Measurements from ENCODE around the gene AIFM3.

The AIFM3 gene

DNA sequence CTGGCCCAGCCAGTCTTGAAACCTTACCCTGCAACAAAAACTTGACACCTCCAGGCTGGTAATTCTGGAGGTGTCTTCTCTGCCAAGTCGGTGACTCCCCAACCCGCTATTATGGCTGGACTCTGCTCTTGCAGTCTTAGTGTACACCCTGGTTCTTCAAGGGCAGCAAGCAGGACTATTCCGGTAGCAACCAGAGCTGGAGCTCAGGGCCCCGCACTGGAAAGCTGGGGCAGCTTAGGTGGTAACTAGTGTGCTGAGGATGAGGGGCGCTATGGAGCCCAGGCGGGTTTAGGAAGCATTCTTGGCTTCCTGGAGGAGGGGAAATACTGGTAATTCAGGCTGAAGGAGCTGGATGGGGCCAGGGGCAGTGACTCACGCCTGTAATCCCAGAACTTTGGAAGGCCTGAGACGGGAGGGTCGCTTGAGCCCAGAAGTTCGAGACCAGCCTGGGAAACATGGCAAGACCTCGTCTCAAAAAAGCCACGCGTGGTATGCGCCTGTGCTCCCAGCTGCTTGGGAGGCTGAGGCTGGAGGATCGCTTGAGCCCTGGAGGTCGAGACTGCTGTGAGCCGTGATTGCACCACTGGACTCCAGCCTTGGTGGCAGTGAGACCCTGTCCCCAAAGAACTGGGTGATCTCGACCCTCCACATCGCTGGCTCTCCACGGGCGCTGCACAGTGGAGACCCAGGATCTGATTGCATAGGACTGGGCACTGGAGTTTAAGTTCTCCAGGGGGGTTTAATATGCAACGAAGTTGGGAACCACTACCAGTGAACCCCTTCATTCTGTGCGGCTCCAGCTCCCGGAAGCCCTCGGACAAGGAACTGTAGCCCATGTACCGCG, 10.6 kb upstream of the AIFM3 start:
- in situ Hi-C loops (cut with MboI; ENCODE audit: low pct_unique_long_range_greater_than_20kb, low sequenced_read_pairs) = no loop called here
- DNase-seq = peak; percentile 77

DNA sequence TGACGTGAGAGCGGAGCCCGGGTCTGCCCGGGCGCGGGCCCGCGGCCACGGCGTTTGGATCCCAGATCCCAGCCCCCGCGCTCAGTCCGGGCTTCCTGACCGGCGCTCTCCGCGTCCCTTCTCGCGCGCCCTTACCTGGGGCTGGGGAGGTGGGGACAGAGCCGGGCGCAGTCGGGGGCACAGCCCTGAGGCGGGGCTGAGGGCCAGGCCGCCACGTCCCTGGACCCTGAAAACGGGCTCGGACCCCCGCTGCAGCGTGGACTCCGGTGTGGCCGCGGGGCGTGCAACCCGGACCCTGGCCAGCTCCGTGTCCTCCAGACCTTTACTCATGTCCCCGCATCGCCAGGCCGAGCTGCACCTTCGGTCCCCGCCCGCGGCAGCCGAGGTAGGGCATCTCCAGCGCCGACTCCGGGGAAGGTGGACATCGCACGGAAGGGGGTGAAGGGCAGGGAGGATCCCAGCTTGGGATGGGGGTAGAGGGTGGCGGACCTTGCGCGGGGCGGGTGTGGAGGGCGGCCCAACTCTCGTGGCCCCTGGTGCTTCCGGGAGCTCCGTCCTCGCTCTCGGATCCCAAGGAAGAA, 9.9 kb upstream of the AIFM3 start:
- in situ Hi-C loops (cut with MboI; ENCODE audit: low pct_unique_long_range_greater_than_20kb, low sequenced_read_pairs) = no loop called here
- DNase-seq = peak; percentile 19

DNA sequence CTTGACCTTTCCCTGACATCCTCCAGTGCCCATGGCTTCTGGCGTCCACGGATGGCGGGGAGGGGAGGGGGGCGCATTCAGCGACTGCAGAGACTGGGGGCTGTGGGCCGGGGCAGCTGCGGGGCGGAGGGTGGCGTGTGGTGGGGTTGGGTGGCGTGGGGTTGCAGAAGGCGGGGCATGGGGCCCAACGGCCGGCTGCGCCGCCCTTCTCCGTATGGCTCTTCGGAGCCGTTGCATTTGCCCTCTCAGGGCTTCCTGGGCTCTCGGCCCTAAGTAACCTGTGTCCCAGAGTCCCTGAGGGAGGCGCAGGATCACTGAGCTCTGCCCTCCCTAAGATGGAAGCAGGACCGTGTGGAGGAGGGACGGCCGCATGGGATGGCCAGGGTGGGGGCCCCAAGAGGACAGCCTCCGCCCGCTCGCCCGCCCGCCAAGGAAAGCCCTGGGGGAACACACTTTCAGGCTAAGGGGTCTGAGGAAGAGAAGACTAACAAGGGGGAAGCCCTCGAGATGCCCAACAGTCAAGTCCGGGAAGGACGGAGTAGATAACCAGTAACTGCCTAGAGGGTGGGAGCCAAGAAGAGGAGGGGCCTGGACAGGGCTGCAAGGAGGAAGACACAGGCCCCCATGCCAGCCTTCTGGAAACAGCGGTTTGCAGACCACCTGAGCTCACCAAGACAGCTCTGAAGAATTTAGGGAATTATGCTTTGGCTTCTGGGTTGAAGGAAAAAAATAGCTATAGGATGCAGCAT, 9.2 kb upstream of the AIFM3 start:
- in situ Hi-C loops (cut with MboI; ENCODE audit: low pct_unique_long_range_greater_than_20kb, low sequenced_read_pairs) = no loop called here
- peak; percentile 57 for DNase-seq

DNA sequence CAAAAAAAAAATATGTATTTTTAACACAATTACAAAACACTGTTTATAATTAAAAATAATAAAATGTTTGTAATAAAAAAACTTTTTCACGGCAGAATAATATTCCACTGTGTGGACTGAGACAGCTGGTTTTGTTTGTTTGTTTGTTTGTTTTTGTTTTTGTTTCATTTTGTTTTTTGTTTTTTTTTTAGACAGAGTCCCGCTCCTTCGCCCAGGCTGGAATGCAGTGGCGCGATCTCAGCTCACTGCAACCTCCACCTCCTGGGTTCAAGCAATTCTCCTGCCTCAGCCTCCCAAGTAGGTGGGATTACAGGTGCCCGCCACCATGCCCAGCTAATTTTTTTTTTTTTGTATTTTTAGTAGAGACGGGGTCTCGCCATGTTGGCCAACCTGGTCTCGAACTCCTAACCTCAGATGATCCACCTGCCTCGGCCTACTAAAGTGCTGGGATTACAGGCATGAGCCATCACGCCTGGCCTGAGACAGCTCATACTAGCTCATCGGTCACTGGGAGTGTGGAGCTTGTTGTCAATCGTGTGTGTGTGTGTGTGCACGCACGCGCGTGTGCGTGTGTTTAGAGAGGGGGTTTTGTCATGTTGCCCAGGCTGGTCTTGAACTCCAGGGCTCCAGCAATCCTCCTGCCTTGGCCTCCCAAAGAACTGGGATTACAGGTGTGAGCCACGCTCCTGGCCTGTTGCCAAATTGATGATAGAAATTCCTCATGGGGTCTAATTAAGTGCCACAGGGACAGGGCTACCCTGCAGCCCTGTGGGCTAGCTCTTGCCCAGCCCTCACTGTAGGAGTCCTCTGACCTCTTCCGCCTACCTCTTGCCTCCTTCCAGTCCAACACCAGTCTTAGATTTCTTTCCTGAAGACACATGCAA, 7.2 kb upstream of the AIFM3 start:
- in situ Hi-C loops (cut with MboI; ENCODE audit: low pct_unique_long_range_greater_than_20kb, low sequenced_read_pairs) = no loop called here
- DNase-seq = no peak

DNA sequence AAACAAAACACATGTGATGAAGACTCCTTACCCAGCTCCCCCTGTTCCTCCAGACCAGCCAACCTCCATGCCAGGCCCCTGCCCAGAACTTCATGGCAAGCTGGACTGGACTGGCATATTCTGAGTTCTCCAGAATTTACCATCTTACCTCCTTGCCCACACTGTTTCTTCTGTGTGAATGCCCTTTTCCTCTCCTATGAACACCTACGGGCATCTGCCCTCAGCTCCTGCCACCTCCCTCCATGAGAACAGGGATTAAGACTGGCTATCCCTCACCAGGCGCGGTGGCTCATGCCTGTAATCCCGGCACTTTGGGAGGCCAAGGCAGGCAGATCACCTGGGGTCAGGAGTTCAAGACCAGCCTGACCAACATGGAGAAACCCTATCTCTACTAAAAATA, 6.4 kb upstream of the AIFM3 start:
- no peak for DNase-seq
- in situ Hi-C loops (cut with MboI; ENCODE audit: low pct_unique_long_range_greater_than_20kb, low sequenced_read_pairs) = no loop called here

DNA sequence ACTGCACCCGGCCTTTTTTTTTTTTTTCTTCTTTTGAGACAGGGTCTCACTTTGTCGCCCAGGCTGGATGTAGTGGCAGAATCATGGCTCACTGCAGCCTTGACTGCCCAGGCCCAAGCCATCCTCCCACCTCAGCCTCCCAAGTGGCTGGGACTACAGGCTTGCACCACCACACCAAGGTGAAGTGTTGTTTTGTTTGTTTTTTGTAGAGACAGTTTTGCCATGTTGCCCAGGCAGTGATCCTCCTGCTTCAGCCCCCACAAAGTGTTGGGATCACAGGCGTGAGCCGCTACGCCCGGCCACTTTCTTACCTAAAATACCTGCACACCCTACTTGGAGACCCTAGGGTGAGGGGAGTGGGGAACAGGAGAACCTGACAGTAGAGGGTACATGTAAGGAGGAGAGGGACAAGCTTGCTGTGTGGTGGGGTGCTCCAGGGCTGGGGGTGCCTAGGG, 4.5 kb upstream of the AIFM3 start:
- DNase-seq = no peak
- in situ Hi-C loops (cut with MboI; ENCODE audit: low pct_unique_long_range_greater_than_20kb, low sequenced_read_pairs) = no loop called here

DNA sequence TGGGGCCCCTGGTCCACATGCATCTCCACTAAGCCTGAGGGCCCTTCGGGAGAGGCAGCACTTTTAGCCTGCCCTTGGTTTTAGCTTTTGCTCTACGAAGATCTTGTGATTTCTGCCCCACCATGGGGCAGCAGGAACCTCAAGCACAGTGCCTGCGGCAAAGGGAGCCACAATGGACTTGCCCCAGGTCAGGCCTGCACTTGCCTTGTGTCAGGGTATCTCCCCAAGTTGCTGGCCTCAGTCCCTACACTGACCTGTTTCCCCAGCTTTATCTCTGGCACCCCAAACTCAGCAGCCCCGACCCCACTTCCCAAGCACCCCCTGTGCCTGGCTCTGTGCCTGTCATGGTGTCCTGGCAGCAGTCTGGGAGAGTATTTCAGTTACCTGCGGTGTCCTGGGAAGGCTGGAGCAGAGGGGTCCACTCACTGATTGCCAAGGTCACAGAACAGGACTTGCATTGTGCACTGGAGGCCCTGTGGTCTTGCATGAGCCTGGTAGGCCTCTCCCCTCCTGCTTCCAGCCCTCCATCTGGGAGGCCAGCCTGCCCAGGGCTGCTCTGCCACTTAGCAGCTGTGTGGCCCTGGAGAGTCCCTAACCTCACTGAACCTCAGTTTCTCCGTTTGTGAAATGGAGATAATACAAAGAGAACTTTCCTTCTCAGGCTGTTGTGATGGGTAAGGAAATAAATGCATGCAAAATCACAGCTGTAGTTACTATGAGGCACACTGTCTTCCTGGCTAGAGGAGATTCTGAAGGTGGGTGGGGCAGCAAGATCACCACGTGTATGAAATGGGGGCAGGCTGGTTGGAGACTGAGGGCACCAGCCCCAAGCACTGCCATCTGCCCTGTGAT, 3.6 kb upstream of the AIFM3 start:
- in situ Hi-C loops (cut with MboI; ENCODE audit: low pct_unique_long_range_greater_than_20kb, low sequenced_read_pairs) = no loop called here
- no peak for DNase-seq

DNA sequence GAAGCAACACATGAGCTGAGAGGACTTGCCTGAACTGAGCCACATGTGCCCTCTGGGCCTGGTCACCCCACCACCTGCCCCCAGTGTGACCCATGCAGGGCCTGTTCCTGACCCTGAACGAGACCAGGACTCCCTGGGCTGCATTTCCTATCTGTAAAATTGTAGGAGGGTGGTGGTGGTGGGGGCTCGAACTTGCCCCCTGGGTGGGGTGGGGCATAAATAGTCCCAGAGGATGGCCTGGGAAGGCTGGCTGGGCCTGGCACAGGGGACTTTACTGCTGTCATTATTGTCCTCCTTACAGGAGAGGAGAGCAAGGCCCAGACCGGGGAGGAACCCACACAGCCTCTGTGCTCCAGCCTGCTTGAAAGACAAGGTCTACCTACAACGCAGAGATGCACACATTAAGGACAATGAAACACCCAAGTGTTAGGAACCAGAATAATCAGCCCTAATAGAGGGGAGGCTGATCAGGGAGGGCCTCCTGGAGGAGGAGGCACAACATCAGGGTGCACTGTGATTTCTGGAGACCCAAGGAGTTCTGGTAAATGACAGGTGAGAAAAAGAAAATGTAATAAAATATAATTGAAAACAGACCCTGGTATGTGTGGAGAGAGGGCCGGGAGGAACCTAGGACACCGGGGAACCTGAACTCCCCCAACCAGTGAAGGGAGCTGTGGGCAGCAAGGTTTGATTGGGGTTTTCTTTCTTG, 2.8 kb upstream of the AIFM3 start:
- no peak for DNase-seq
- in situ Hi-C loops (cut with MboI; ENCODE audit: low pct_unique_long_range_greater_than_20kb, low sequenced_read_pairs) = no loop called here

DNA sequence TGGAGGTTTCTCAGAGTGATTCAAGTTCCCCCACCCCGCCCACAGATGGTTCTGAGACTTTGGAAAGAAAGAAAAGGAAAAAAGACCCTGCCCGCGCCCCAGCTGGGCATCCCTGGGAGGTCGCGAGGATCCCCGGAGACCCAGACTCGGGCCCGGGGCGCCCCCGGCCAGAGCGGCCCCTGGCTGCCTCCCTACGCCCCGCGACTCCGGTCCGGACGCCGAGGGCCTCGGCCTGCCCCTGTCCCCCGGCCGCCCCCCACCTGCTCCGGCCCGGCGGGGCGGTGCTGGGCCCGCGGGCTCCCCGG, 2.3 kb upstream of the AIFM3 start:
- in situ Hi-C loops (cut with MboI; ENCODE audit: low pct_unique_long_range_greater_than_20kb, low sequenced_read_pairs) = no loop called here
- no peak for DNase-seq

DNA sequence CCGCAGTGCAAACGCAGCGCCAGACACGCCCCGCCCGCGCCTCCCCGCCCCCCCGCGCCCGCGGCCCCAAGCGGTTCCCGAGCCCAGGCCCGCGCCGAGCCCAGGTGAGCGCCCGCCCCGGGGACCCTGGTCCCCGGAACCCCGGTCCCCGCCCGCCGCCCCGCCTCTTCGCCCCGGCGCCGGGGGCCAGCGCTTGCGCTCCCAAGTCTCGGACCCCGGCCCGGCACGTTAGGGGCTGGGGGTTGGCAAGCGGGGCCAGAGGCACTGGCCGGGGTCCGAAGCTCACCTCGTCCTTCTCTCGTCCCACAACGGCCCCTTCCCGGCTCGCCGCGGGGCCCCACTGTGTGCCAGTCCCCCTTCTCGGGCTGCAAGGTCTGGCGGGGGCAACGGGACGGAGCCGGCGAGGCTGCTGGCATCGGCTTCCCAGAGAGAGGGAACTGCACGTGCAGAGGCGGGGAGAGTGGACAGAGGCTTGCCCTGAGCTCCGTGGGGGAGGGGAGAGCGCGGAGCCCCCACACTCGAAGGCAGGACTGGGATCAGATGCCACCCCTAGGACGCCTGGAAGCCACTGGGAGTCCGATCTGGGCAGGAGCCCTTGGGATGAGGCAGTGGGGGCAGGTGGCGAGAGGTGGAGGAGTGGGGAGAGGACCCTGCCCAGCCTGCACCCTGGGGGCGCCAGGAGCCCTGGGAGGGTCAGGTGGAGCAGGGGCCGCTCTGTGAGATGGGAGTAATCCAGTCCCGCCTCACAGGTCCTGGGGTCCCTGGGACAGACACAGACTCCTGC, 1.8 kb upstream of the AIFM3 start:
- in situ Hi-C loops (cut with MboI; ENCODE audit: low pct_unique_long_range_greater_than_20kb, low sequenced_read_pairs) = no loop called here
- DNase-seq = no peak

DNA sequence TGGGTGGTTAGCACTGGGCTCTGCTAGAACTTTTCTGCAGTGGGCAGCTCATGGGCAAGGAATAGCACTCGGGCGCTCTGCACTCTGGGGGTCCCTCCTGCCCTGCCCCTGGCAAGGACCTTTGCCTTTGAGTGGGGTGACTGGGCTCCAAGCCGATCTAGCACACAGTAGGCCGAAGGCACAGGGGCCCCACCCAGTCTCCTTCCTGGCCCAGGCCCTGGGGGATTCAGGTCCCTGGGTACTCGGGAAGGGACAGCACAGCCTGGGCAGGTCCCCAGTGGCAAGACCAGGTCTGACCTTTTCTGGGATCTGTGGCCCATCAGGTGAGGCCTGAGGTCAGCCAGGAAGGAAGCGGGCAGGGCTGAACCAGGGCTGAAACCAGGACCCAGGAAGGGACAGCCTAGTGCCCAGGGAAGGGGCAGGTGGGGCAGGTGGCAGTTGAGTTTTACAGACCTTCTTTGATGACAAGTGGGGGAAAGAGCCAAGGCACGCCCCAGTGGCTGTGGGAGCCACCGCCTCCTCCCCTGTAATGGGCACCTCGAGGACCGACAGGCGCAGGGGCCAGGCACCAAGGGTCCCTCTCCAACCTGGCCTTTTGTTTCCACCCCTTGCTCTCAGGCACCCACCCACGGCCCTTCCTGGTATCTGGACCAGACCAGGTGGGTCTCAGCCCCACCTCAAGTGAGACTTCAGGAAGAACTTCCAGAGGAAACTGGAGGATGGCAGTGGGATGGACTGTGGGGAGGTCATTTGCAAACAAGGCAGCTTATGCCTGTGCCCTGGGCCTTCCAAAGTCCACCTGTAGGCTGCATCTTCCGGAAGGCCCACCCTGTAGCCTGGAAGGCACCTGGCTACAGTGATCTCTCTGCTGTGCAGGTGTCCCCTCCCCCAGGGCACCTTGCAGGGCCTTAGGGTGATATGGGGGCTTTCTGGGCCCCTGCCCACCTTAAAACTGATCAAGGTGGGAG, 883 bp upstream of the AIFM3 start:
- no peak for DNase-seq
- in situ Hi-C loops (cut with MboI; ENCODE audit: low pct_unique_long_range_greater_than_20kb, low sequenced_read_pairs) = no loop called here

DNA sequence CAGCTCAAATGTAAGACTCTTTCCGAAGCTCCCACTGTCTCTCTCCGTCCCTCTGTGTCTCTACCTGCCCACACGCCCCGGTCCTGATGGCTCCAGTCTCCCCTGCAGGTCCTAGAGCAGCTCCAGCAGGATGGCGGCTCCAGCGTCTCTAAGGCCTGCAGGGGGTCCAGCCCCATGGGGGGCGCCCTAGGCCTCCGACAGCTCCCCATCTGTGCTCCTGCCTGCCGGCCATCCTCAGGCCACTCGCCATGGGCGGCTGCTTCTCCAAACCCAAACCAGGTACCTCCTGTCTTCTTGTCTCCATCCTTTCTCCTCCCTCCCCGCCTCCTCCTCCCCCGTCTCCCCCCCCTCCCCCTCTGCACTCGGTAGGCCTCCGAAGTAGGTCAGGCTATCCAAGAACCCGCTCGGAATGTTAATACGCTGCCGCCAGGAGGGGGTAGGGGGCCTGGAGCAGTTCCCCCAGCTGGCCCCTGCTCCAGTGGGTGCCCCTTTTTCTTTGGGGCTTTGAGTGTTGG, 699 bp downstream of the AIFM3 start:
- DNase-seq = no peak
- in situ Hi-C loops (cut with MboI; ENCODE audit: low pct_unique_long_range_greater_than_20kb, low sequenced_read_pairs) = no loop called here

DNA sequence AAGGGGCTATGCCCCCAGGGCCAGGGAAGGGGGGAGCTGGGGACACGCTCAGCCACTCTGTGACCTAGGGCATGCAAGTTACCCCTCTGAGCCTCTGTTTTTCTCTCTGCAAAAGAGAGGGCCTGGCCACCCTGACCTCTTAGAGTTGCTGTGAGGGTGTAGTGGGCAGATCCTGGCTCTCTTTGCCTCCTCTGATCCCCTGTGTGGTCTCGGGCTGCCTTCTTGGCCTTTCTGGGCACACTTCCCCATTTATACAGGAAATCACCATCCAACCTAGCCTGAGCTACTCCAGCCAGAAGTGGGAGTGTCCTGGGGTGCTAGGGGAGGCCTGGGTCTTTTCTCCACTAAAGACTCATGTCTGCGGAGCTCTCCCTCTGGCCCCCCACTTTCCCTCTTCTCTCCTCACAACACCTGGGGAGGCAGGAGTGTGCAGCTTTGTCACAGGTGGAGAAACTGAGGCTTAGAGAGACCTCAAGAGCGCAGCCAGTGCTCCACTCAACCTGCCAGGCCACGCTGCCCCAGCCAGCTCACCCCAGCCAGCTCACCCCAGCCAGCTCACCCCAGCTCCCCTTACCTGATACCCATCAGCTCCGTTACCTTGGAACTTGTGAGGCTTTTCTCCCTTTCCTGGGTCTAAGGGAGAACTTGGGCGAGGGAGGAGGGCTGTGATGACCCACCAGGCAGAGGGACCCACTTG, 1.4 kb downstream of the AIFM3 start:
- DNase-seq = peak; percentile 24
- in situ Hi-C loops (cut with MboI; ENCODE audit: low pct_unique_long_range_greater_than_20kb, low sequenced_read_pairs) = no loop called here

DNA sequence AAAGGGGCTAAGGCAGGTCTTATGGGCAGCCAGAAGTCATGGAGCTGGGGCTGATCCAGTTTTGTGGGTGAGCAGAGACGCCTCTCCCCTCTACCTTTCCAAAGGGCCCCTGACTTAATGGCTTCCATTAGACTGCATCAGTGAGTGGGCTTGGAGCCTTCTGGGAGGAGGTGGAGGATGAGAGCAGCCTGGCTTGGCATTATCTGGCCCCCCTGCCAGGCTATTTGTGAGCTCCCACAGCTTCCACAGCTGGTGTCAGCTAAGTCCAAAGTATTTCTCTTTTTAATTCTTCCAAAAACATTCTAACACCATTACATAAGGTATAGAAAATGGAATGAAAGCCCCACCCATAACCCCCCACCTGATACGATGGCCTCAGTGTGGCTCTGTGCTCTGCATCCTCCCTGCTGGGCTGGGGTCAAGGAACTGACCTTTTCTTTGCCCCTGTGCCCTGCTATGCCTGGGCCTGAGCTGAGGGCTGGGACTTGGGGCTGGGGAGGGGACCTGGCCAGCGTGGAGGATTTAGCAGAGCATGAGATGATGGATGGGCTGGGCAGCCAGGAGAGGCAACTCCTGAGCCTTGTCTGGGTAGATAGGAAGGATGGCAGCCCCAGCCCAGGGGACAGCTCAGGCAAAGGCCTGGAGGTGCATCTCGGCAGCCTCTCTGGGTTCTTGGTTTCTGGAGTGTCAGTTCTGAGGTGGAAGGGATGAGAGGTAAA, 4.0 kb downstream of the AIFM3 start:
- DNase-seq = no peak
- in situ Hi-C loops (cut with MboI; ENCODE audit: low pct_unique_long_range_greater_than_20kb, low sequenced_read_pairs) = no loop called here

Measured in KBM-7 (cell line).